Measurements from ENCODE around the gene RFT1.
"Not testable (repeated sequence)": the region's sequence is repeated elsewhere in the genome, so short reads cannot be mapped to it uniquely, and the experiment has no call there.

Gene RFT1

DNA sequence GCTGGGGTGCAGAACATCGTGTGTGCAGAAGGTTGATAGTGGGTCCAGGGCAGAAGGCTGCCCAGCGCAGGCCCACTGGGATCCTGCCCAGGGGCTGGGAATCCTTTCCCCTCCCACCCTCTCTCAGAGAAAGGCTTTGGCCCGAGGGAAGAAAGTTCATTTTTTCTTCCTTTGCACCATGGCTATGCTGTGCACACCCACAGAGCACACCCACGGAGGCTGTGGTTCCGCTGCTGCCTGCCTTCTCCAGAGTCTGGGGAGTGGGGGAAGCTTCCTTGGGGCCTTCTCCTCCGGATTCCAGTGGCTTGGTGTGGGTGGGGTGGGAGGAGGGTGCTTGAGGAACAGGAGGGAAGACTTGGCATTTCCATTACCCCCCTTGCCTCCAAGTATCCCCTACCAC is 23.7 kb upstream of the RFT1 start:
- Histone ChIP-seq H3K9ac (ENCODE audit: low read length) (no peak overlapping the region), H3K27me3 (ENCODE audit: control insufficient read depth, insufficient read depth, low read length) (peaks cover 5% of the 10 kb centered on the region; the same call in 1 of the 2 replicates), H3K27ac (ENCODE audit: low read depth, low read length) (no peak overlapping the region), H3K9me3 (ENCODE audit: control insufficient read depth, insufficient read depth, low read depth, low read length) (no peaks in the 10 kb centered on the region), H3K4me3 (ENCODE audit: low read depth, low read length) (no peak overlapping the region), H3K36me3 (ENCODE audit: control insufficient read depth, insufficient read depth, low read length) (no peaks in the 10 kb centered on the region), H3K4me1 (ENCODE audit: control insufficient read depth, insufficient read depth, low read length) (peaks cover 10% of the 10 kb centered on the region)

DNA sequence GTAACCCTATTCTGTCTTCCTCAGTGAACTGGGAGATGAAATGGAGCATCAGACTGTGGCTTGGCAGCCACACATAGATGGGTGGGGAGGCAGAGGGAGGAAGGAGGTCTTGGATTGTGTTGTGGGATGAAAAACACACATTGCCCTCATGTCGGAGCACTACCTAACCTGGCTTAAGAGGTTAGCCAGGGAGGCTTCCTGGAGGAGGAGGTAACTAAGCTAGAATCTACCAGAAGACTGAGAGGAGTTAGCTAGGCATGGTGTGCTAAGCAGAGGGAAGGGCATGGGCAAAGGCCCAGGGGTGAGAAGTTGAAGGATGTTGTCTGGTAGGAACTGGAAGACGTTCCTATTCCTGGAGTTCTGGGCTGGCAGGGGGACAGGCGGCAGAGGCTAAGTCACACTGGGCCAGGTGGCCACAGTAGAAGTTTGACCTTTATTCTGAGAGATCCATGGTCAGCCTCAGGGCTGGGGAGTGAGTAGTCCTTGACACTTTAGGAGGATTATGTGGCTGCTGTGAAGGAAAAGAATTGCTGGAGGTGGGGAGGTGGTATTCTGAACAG is 23.1 kb upstream of the RFT1 start:
- Histone ChIP-seq H3K36me3 (ENCODE audit: control insufficient read depth, insufficient read depth, low read length) (no peaks in the 10 kb centered on the region), H3K27ac (ENCODE audit: low read depth, low read length) (no peak overlapping the region), H3K9ac (ENCODE audit: low read length) (no peak overlapping the region), H3K4me3 (ENCODE audit: low read depth, low read length) (no peak overlapping the region), H3K4me1 (ENCODE audit: control insufficient read depth, insufficient read depth, low read length) (peaks cover 10% of the 10 kb centered on the region), H3K9me3 (ENCODE audit: control insufficient read depth, insufficient read depth, low read depth, low read length) (no peaks in the 10 kb centered on the region), H3K27me3 (ENCODE audit: control insufficient read depth, insufficient read depth, low read length) (peaks cover 5% of the 10 kb centered on the region; the same call in 1 of the 2 replicates)

GRCh38 chr3:53151870-53152660 is 21.8 kb upstream of the RFT1 start:
- H3K4me3 ChIP-seq (ENCODE audit: low read depth, low read length): no peak overlapping the region
- H3K27me3 ChIP-seq (ENCODE audit: control insufficient read depth, insufficient read depth, low read length): peaks cover 5% of the 10 kb centered on the region; the same call in 1 of the 2 replicates
- no peaks in the 10 kb centered on the region for H3K9me3 ChIP-seq (ENCODE audit: control insufficient read depth, insufficient read depth, low read depth, low read length)
- H3K9ac ChIP-seq (ENCODE audit: low read length): no peak overlapping the region
- peaks cover 5% of the 10 kb centered on the region for H3K4me1 ChIP-seq (ENCODE audit: control insufficient read depth, insufficient read depth, low read length)
- H3K27ac ChIP-seq (ENCODE audit: low read depth, low read length): no peak overlapping the region
- no peaks in the 10 kb centered on the region for H3K36me3 ChIP-seq (ENCODE audit: control insufficient read depth, insufficient read depth, low read length)

DNA sequence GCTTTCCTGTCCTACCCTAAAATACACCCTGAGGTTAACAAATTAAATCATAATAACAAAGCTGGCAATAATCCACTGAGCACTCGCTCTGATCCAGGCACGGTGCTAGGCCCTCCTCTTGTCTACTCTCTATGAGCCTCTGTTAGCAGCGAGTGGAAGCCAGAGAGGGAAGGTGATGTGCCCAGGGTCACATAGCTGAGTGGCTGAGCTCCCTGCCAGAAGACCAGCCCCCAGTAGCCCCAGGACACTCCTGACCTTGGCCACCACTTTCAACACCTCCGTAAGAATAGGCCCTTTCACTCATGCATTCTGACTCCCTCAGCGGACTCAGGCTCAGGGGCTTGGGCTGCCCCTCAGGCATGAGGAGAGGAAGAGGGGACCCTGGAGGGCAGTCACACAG is 21.2 kb upstream of the RFT1 start:
- Histone ChIP-seq H3K4me1 (ENCODE audit: control insufficient read depth, insufficient read depth, low read length) (no peaks in the 10 kb centered on the region), H3K36me3 (ENCODE audit: control insufficient read depth, insufficient read depth, low read length) (no peaks in the 10 kb centered on the region), H3K27me3 (ENCODE audit: control insufficient read depth, insufficient read depth, low read length) (no peaks in the 10 kb centered on the region), H3K9me3 (ENCODE audit: control insufficient read depth, insufficient read depth, low read depth, low read length) (no peaks in the 10 kb centered on the region), H3K9ac (ENCODE audit: low read length) (no peak overlapping the region), H3K27ac (ENCODE audit: low read depth, low read length) (no peak overlapping the region), H3K4me3 (ENCODE audit: low read depth, low read length) (no peak overlapping the region)

- not testable (repeated sequence) for H3K9me3 ChIP-seq (ENCODE audit: control insufficient read depth, insufficient read depth, low read depth, low read length); H3K4me3 ChIP-seq (ENCODE audit: low read depth, low read length); H3K27ac ChIP-seq (ENCODE audit: low read depth, low read length); H3K36me3 ChIP-seq (ENCODE audit: control insufficient read depth, insufficient read depth, low read length); H3K27me3 ChIP-seq (ENCODE audit: control insufficient read depth, insufficient read depth, low read length); H3K9ac ChIP-seq (ENCODE audit: low read length); H3K4me1 ChIP-seq (ENCODE audit: control insufficient read depth, insufficient read depth, low read length)
Observed at GRCh38 chr3:53151086-53151438, 20.8 kb upstream of the RFT1 start.

GRCh38 chr3:53150247-53151085 is 20.2 kb upstream of the RFT1 start:
- Histone ChIP-seq H3K9ac (ENCODE audit: low read length) (no peak overlapping the region), H3K4me1 (ENCODE audit: control insufficient read depth, insufficient read depth, low read length) (no peaks in the 10 kb centered on the region), H3K4me3 (ENCODE audit: low read depth, low read length) (no peak overlapping the region), H3K36me3 (ENCODE audit: control insufficient read depth, insufficient read depth, low read length) (no peaks in the 10 kb centered on the region), H3K27me3 (ENCODE audit: control insufficient read depth, insufficient read depth, low read length) (no peaks in the 10 kb centered on the region), H3K9me3 (ENCODE audit: control insufficient read depth, insufficient read depth, low read depth, low read length) (no peaks in the 10 kb centered on the region), H3K27ac (ENCODE audit: low read depth, low read length) (no peak overlapping the region)

- H3K36me3 ChIP-seq (ENCODE audit: control insufficient read depth, insufficient read depth, low read length): no peaks in the 10 kb centered on the region
- no peak overlapping the region for H3K27ac ChIP-seq (ENCODE audit: low read depth, low read length)
- no peak overlapping the region for H3K4me3 ChIP-seq (ENCODE audit: low read depth, low read length)
- H3K4me1 ChIP-seq (ENCODE audit: control insufficient read depth, insufficient read depth, low read length): no peaks in the 10 kb centered on the region
- H3K9me3 ChIP-seq (ENCODE audit: control insufficient read depth, insufficient read depth, low read depth, low read length): no peaks in the 10 kb centered on the region
- no peaks in the 10 kb centered on the region for H3K27me3 ChIP-seq (ENCODE audit: control insufficient read depth, insufficient read depth, low read length)
- no peak overlapping the region for H3K9ac ChIP-seq (ENCODE audit: low read length)
Observed at GRCh38 chr3:53149699-53150098, 19.5 kb upstream of the RFT1 start.

GRCh38 chr3:53149006-53149690 is 18.9 kb upstream of the RFT1 start:
- Histone ChIP-seq H3K9me3 (ENCODE audit: control insufficient read depth, insufficient read depth, low read depth, low read length) (no peaks in the 10 kb centered on the region), H3K9ac (ENCODE audit: low read length) (no peak overlapping the region), H3K27me3 (ENCODE audit: control insufficient read depth, insufficient read depth, low read length) (no peaks in the 10 kb centered on the region), H3K27ac (ENCODE audit: low read depth, low read length) (no peak overlapping the region), H3K4me1 (ENCODE audit: control insufficient read depth, insufficient read depth, low read length) (no peaks in the 10 kb centered on the region), H3K4me3 (ENCODE audit: low read depth, low read length) (no peak overlapping the region), H3K36me3 (ENCODE audit: control insufficient read depth, insufficient read depth, low read length) (no peaks in the 10 kb centered on the region)

- Histone ChIP-seq H3K27ac (ENCODE audit: low read depth, low read length) (no peak overlapping the region), H3K9ac (ENCODE audit: low read length) (no peak overlapping the region), H3K36me3 (ENCODE audit: control insufficient read depth, insufficient read depth, low read length) (no peaks in the 10 kb centered on the region), H3K4me3 (ENCODE audit: low read depth, low read length) (no peak overlapping the region), H3K27me3 (ENCODE audit: control insufficient read depth, insufficient read depth, low read length) (no peaks in the 10 kb centered on the region), H3K9me3 (ENCODE audit: control insufficient read depth, insufficient read depth, low read depth, low read length) (no peaks in the 10 kb centered on the region), H3K4me1 (ENCODE audit: control insufficient read depth, insufficient read depth, low read length) (no peaks in the 10 kb centered on the region)
Observed at GRCh38 chr3:53147903-53148400, 17.7 kb upstream of the RFT1 start.

- no peak overlapping the region for H3K27ac ChIP-seq (ENCODE audit: low read depth, low read length)
- no peaks in the 10 kb centered on the region for H3K4me1 ChIP-seq (ENCODE audit: control insufficient read depth, insufficient read depth, low read length)
- no peak overlapping the region for H3K9ac ChIP-seq (ENCODE audit: low read length)
- H3K4me3 ChIP-seq (ENCODE audit: low read depth, low read length): no peak overlapping the region
- no peaks in the 10 kb centered on the region for H3K9me3 ChIP-seq (ENCODE audit: control insufficient read depth, insufficient read depth, low read depth, low read length)
- H3K27me3 ChIP-seq (ENCODE audit: control insufficient read depth, insufficient read depth, low read length): no peaks in the 10 kb centered on the region
- H3K36me3 ChIP-seq (ENCODE audit: control insufficient read depth, insufficient read depth, low read length): no peaks in the 10 kb centered on the region
Observed at GRCh38 chr3:53147151-53147902, 17.1 kb upstream of the RFT1 start.

All from HUES6 (cell line).